Neural cell (in vitro differentiated cells): ENCODE results near the gene EFCAB7.

Source experiments
- CTCF ChIP-seq: fragments of 450-650 bp; IDR thresholded peaks from 2 replicates; pipeline ENCODE4 v1.5.1; 2014; ENCODE audit warnings: antibody characterized with exemption, mild to moderate bottlenecking, moderate library complexity; ENCODE audit not compliant: poor library complexity, severe bottlenecking
- RAD21 ChIP-seq: fragments of 450-650 bp; conservative IDR thresholded peaks from 2 replicates; pipeline ENCODE4 v1.6.1; 2014; ENCODE audit warnings: antibody characterized with exemption, mild to moderate bottlenecking, moderate library complexity

- TF ChIP-seq CTCF (no peak), RAD21 (no peak)
Measured at GRCh38 chr1:63487336-63488065, 35.8 kb upstream of the EFCAB7 start.
